ENCODE data around the gene DPF3. TPM values are rescaled to one million over a fixed set of nuclear protein-coding genes. Genes with fewer than 3 reads are reported as not detected.

DPF3 gene
- total RNA-seq, 4 donors from 2014 or later: 0.22 to 5.4 (median 2.7) TPM

- H3K4me3 ChIP-seq: no peak overlapping the region
- WGBS, 2 donors: 65 to 67% methylated on average over 15 of the region's 15 CpGs
- TF ChIP-seq POLR2A (IDR thresholded peaks at IDR 0.05): no peak
- no peak for TF ChIP-seq CTCF (IDR thresholded peaks at IDR 0.05)
- TF ChIP-seq EP300 (IDR thresholded peaks at IDR 0.05): no peak
Observed at GRCh38 chr14:72688990-72689671, 204.8 kb downstream of the DPF3 start.

GRCh38 chr14:72686832-72687231, 207.1 kb downstream of the DPF3 start:
- Histone ChIP-seq H3K4me1 (no peaks in the 10 kb centered on the region), H3K4me3 (no peak overlapping the region), H3K9me3 (no peaks in the 10 kb centered on the region), H3K36me3 (no peaks in the 10 kb centered on the region), H3K27me3 (no peaks in the 10 kb centered on the region), H3K27ac (no peak overlapping the region)
- no peak for DNase-seq (ENCODE audit: low spot score in 2 of 2)
- TF ChIP-seq POLR2A (IDR thresholded peaks at IDR 0.05) (no peak), CTCF (IDR thresholded peaks at IDR 0.05) (no peak), EP300 (IDR thresholded peaks at IDR 0.05) (no peak)
- 88 to 92% methylated on average over 2 of the region's 2 CpGs for WGBS, 2 donors

More at GRCh38 chr14:72688990-72689671, 204.8 kb downstream of the DPF3 start:
- no peak for DNase-seq (ENCODE audit: low spot score in 2 of 2)
- H3K27ac ChIP-seq: no peak overlapping the region
- H3K9me3 ChIP-seq: no peaks in the 10 kb centered on the region
- no peaks in the 10 kb centered on the region for H3K27me3 ChIP-seq
- H3K4me1 ChIP-seq: no peaks in the 10 kb centered on the region
- no peaks in the 10 kb centered on the region for H3K36me3 ChIP-seq

- no peaks in the 10 kb centered on the region for H3K27me3 ChIP-seq
- H3K4me3 ChIP-seq: no peak overlapping the region
- no peak overlapping the region for H3K27ac ChIP-seq
- no peaks in the 10 kb centered on the region for H3K36me3 ChIP-seq
- DNase-seq (ENCODE audit: low spot score in 2 of 2): no peak
- no peak for TF ChIP-seq EP300 (IDR thresholded peaks at IDR 0.05)
- TF ChIP-seq POLR2A (IDR thresholded peaks at IDR 0.05): no peak
- TF ChIP-seq CTCF (IDR thresholded peaks at IDR 0.05): no peak
- H3K4me1 ChIP-seq: no peaks in the 10 kb centered on the region
- 50 to 83% methylated on average over 1 of the region's 1 CpG for WGBS, 2 donors
- H3K9me3 ChIP-seq: no peaks in the 10 kb centered on the region
Observed at GRCh38 chr14:72686101-72686500, 207.8 kb downstream of the DPF3 start.

- Histone ChIP-seq H3K27me3 (no peaks in the 10 kb centered on the region), H3K36me3 (no peaks in the 10 kb centered on the region), H3K4me1 (no peaks in the 10 kb centered on the region), H3K27ac (no peak overlapping the region), H3K4me3 (no peak overlapping the region), H3K9me3 (no peaks in the 10 kb centered on the region)
- DNase-seq (ENCODE audit: low spot score in 2 of 2): no peak
- WGBS, 2 donors: 95 to 96% methylated on average over 3 of the region's 3 CpGs
- TF ChIP-seq EP300 (IDR thresholded peaks at IDR 0.05) (no peak), POLR2A (IDR thresholded peaks at IDR 0.05) (no peak), CTCF (IDR thresholded peaks at IDR 0.05) (no peak)
Observed at GRCh38 chr14:72685456-72685855, 208.4 kb downstream of the DPF3 start.

GRCh38 chr14:72683787-72684186, 210.1 kb downstream of the DPF3 start:
- Histone ChIP-seq H3K36me3 (no peaks in the 10 kb centered on the region), H3K4me3 (no peak overlapping the region), H3K27me3 (no peaks in the 10 kb centered on the region), H3K27ac (no peak overlapping the region), H3K9me3 (no peaks in the 10 kb centered on the region), H3K4me1 (no peaks in the 10 kb centered on the region)
- 66 to 67% methylated on average over 4 of the region's 4 CpGs for WGBS, 2 donors
- DNase-seq (ENCODE audit: low spot score in 2 of 2): no peak
- TF ChIP-seq POLR2A (IDR thresholded peaks at IDR 0.05) (no peak), EP300 (IDR thresholded peaks at IDR 0.05) (no peak), CTCF (IDR thresholded peaks at IDR 0.05) (no peak)
